Tibial nerve (tissue), 4 donors: Measurements from ENCODE around the gene ARFRP1. TPM values are rescaled to one million over a fixed set of nuclear protein-coding genes. Genes with fewer than 3 reads are reported as not detected.
"Not testable (repeated sequence)": the region's sequence is repeated elsewhere in the genome, so short reads cannot be mapped to it uniquely, and the experiment has no call there.

Experiments
- DNase-seq, 2 donors: peaks; one replicate each; pipeline ENCODE4 v3.0.0-alpha.2; 2019; ENCODE audit warnings: low spot score in 2 of 2
- H3K27ac ChIP-seq, 4 donors: fragments of 200-600 bp; sonication (generic) in 3 of 4; one replicate each; pipeline ENCODE4 v1.5.1; 2017 to 2019; ENCODE audit warnings: mild to moderate bottlenecking in 1 of 4
- H3K27me3 ChIP-seq, 2 donors: fragments of 200-600 bp; sonication (generic) in 1 of 2; one replicate each; pipeline versions ENCODE4 v1.5.1 to v1.6.0; 2017 to 2019
- H3K36me3 ChIP-seq, 3 donors: fragments of 200-600 bp; sonication (generic); one replicate each; pipeline ENCODE4 v1.5.1; 2018 to 2019
- H3K4me1 ChIP-seq, 4 donors: fragments of 200-600 bp; sonication (generic) in 3 of 4; one replicate each; pipeline ENCODE4 v1.5.1; 2017 to 2019
- H3K4me3 ChIP-seq, 4 donors: fragments of 200-600 bp; sonication (generic) in 3 of 4; one replicate each; pipeline ENCODE4 v1.5.1; 2017 to 2019; ENCODE audit warnings: mild to moderate bottlenecking in 1 of 4, moderate library complexity in 1 of 4
- H3K9me3 ChIP-seq, 4 donors: fragments of 200-600 bp; sonication (generic) in 3 of 4; one replicate each; pipeline ENCODE4 v1.5.1; 2017 to 2019
- CTCF ChIP-seq, 5 experiments: fragments of 200-600 bp in 3 of 5; fragments of 450-650 bp in 2 of 5; sonication (generic) in 3 of 5; IDR thresholded peaks; one replicate each; pipeline ENCODE4 v1.5.1; 2016 to 2019; ENCODE audit warnings: antibody characterized with exemption in 5 of 5, mild to moderate bottlenecking in 3 of 5, moderate library complexity in 2 of 5
- EP300 ChIP-seq, 2 donors: sonication (generic); formaldehyde crosslinking; IDR thresholded peaks; one replicate each; pipeline ENCODE4 v1.6.1; 2017; ENCODE audit warnings: antibody characterized with exemption in 2 of 2, mild to moderate bottlenecking in 1 of 2
- POLR2A ChIP-seq, 2 donors: fragments of 450-650 bp; IDR thresholded peaks; one replicate each; pipeline ENCODE4 v1.6.1; 2017; ENCODE audit warnings: antibody characterized with exemption in 2 of 2, mild to moderate bottlenecking in 2 of 2, moderate library complexity in 2 of 2
- WGBS, 2 donors: methylation state at CpG; one replicate each; pipeline ENCODE4 v1.1.5; 2018; 5-methylcytosine and 5-hydroxymethylcytosine counted together
- total RNA-seq, 4 donors: library from RNA; depleted of rRNA; stranded (reverse); fragments of >200 nt; gene quantifications; one replicate each; pipeline ENCODE4 v1.1.0, GENCODE V29; 2016

Gene ARFRP1
- total RNA-seq, 4 donors from 2014 or later = 36.9 to 71.1 (median 50.9) TPM

- TF ChIP-seq EP300 (IDR thresholded peaks at IDR 0.05) (no peak), POLR2A (IDR thresholded peaks at IDR 0.05) (no peak), CTCF (IDR thresholded peaks at IDR 0.05) (no peak)
- Histone ChIP-seq H3K27ac (no peak overlapping the region), H3K9me3 (peaks cover 0 to 3% (median 0%) of the 10 kb centered on the region in 4 donors), H3K27me3 (no peaks in the 10 kb centered on the region), H3K4me3 (no peak overlapping the region), H3K36me3 (peaks cover 0 to 59% (median 0%) of the 10 kb centered on the region in 3 donors), H3K4me1 (peaks cover 0 to 7% (median 2%) of the 10 kb centered on the region in 4 donors)
- 82 to 86% methylated on average over 5 of the region's 5 CpGs for WGBS, 2 donors
- DNase-seq = no peak
Measured at GRCh38 chr20:63731410-63731809, 23.6 kb upstream of the ARFRP1 start.

GRCh38 chr20:63730189-63730733, 22.5 kb upstream of the ARFRP1 start:
- DNase-seq, H3K27me3 ChIP-seq, H3K27ac ChIP-seq, H3K4me3 ChIP-seq, H3K4me1 ChIP-seq: not testable (repeated sequence)
- WGBS, 2 donors = 96% methylated on average over 18 of the region's 18 CpGs
- peaks cover 0 to 14% (median 3%) of the 10 kb centered on the region in 4 donors for H3K9me3 ChIP-seq
- H3K36me3 ChIP-seq = peaks cover 0 to 59% (median 0%) of the 10 kb centered on the region in 3 donors

- H3K27ac ChIP-seq, H3K27me3 ChIP-seq, DNase-seq, H3K4me1 ChIP-seq, H3K4me3 ChIP-seq: not testable (repeated sequence)
- peaks cover 0 to 44% (median 9%) of the 10 kb centered on the region in 4 donors for H3K9me3 ChIP-seq
- H3K36me3 ChIP-seq = peaks cover 0 to 88% (median 0%) of the 10 kb centered on the region in 3 donors
- 78 to 83% methylated on average over 2 of the region's 2 CpGs for WGBS, 2 donors
Measured at GRCh38 chr20:63722967-63723622, 15.3 kb upstream of the ARFRP1 start.

GRCh38 chr20:63718996-63719395, 11.2 kb upstream of the ARFRP1 start:
- no peak for DNase-seq
- Histone ChIP-seq H3K27ac (no peak overlapping the region), H3K27me3 (no peaks in the 10 kb centered on the region), H3K4me1 (no peaks in the 10 kb centered on the region), H3K4me3 (no peak overlapping the region), H3K9me3 (peaks cover 0 to 46% (median 11%) of the 10 kb centered on the region in 4 donors), H3K36me3 (peaks cover 0 to 97% (median 0%) of the 10 kb centered on the region in 3 donors)
- WGBS, 2 donors = 97 to 100% methylated on average over 2 of the region's 2 CpGs
- TF ChIP-seq EP300 (IDR thresholded peaks at IDR 0.05) (no peak), POLR2A (IDR thresholded peaks at IDR 0.05) (no peak), CTCF (IDR thresholded peaks at IDR 0.05) (no peak)

- 98% methylated on average over 5 of the region's 5 CpGs for WGBS, 2 donors
- Histone ChIP-seq H3K36me3 (peaks cover 0 to 100% (median 5%) of the 10 kb centered on the region in 3 donors), H3K27me3 (no peaks in the 10 kb centered on the region), H3K27ac (no peak overlapping the region), H3K4me3 (no peak overlapping the region), H3K9me3 (peaks cover 0 to 50% (median 11%) of the 10 kb centered on the region in 4 donors), H3K4me1 (peaks cover 0 to 6% (median under 1%) of the 10 kb centered on the region in 4 donors)
- no peak for DNase-seq
- TF ChIP-seq POLR2A (IDR thresholded peaks at IDR 0.05) = no peak
- TF ChIP-seq CTCF (IDR thresholded peaks at IDR 0.05) = no peak
- no peak for TF ChIP-seq EP300 (IDR thresholded peaks at IDR 0.05)
Measured at GRCh38 chr20:63714858-63715257, 7.1 kb upstream of the ARFRP1 start.

GRCh38 chr20:63712191-63712590, 4.4 kb upstream of the ARFRP1 start:
- DNase-seq = no peak
- no peaks in the 10 kb centered on the region for H3K27me3 ChIP-seq
- peaks cover 0 to 22% (median 14%) of the 10 kb centered on the region in 4 donors for H3K4me1 ChIP-seq
- H3K27ac ChIP-seq = no peak overlapping the region
- WGBS, 2 donors = 98 to 100% methylated on average over 1 of the region's 1 CpG
- H3K4me3 ChIP-seq = no peak overlapping the region
- no peak for TF ChIP-seq POLR2A (IDR thresholded peaks at IDR 0.05)
- no peak for TF ChIP-seq EP300 (IDR thresholded peaks at IDR 0.05)
- TF ChIP-seq CTCF (IDR thresholded peaks at IDR 0.05) = no peak
- peaks cover 0 to 33% (median 7%) of the 10 kb centered on the region in 4 donors for H3K9me3 ChIP-seq
- H3K36me3 ChIP-seq = peaks cover 0 to 86% (median 5%) of the 10 kb centered on the region in 3 donors
